Tibial nerve (tissue), 3 donors: ENCODE data around the gene DHRS11.

ENCODE experiments used
- POLR2A ChIP-seq, 2 donors: fragments of 450-650 bp; IDR thresholded peaks; one replicate each; pipeline ENCODE4 v1.6.1; 2017; ENCODE audit warnings: antibody characterized with exemption in 2 of 2, mild to moderate bottlenecking in 2 of 2, moderate library complexity in 2 of 2
- TF ChIP-seq, protein P1 (sequence below), 5 experiments: fragments of 200-600 bp in 3 of 5; fragments of 450-650 bp in 2 of 5; sonication (generic) in 3 of 5; IDR thresholded peaks; one replicate each; pipeline ENCODE4 v1.5.1; 2016 to 2019; ENCODE audit warnings: antibody characterized with exemption in 5 of 5, mild to moderate bottlenecking in 3 of 5, moderate library complexity in 2 of 5

DNA sequence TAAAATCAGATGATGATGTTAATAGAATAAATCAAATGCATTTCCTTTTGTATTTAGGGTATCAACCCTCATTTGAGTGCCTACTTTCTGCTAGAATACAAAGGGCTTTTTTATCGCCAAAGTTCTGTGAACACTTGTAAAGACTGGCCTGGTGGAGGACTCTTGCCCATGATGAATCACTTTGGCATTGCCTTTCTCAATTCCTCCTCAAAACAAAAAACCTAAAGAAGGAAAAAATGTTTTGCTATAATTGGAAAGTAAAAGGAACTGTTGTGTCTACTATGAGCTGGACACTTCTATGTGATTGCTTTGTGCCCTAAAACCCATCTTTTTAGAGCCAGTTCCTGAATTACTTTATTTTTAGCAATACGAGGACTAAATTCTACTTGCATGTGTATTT lies 13.0 kb upstream of the DHRS11 start:
- TF ChIP-seq POLR2A (IDR thresholded peaks at IDR 0.05), result no peak
- TF ChIP-seq, protein P1, sequence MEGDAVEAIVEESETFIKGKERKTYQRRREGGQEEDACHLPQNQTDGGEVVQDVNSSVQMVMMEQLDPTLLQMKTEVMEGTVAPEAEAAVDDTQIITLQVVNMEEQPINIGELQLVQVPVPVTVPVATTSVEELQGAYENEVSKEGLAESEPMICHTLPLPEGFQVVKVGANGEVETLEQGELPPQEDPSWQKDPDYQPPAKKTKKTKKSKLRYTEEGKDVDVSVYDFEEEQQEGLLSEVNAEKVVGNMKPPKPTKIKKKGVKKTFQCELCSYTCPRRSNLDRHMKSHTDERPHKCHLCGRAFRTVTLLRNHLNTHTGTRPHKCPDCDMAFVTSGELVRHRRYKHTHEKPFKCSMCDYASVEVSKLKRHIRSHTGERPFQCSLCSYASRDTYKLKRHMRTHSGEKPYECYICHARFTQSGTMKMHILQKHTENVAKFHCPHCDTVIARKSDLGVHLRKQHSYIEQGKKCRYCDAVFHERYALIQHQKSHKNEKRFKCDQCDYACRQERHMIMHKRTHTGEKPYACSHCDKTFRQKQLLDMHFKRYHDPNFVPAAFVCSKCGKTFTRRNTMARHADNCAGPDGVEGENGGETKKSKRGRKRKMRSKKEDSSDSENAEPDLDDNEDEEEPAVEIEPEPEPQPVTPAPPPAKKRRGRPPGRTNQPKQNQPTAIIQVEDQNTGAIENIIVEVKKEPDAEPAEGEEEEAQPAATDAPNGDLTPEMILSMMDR (IDR thresholded peaks at IDR 0.05), result no peak
